SKM-1 (cell line): Measurements from ENCODE around the gene SLC11A1.
A peak's percentile ranks its signal among the peaks of the same experiment; 100 is the strongest.

Source experiments
- DNase-seq: peaks from one replicate; lab custom pipeline; 2025; ENCODE audit not compliant: unreplicated experiment; lab: John Stamatoyannopoulos, UW

SLC11A1 gene

GRCh38 chr2:218366621-218367414, 15.3 kb upstream of the SLC11A1 start:
- no peak for DNase-seq

GRCh38 chr2:218367415-218368149, 14.5 kb upstream of the SLC11A1 start:
- DNase-seq, result peak; percentile 69

- no peak for DNase-seq
Observed at GRCh38 chr2:218368150-218368528, 13.9 kb upstream of the SLC11A1 start.

- DNase-seq, result no peak
Observed at GRCh38 chr2:218368621-218369153, 13.4 kb upstream of the SLC11A1 start.

GRCh38 chr2:218369330-218369729, 12.7 kb upstream of the SLC11A1 start:
- DNase-seq, result no peak

- peak; percentile 98 for DNase-seq
Observed at GRCh38 chr2:218370410-218371063, 11.5 kb upstream of the SLC11A1 start.

GRCh38 chr2:218371983-218372350, 10.1 kb upstream of the SLC11A1 start:
- DNase-seq, result no peak

GRCh38 chr2:218374795-218375194, 7.3 kb upstream of the SLC11A1 start:
- no peak for DNase-seq

GRCh38 chr2:218375212-218375611, 6.9 kb upstream of the SLC11A1 start:
- no peak for DNase-seq

- no peak for DNase-seq
Observed at GRCh38 chr2:218378053-218378452, 4.0 kb upstream of the SLC11A1 start.

- no peak for DNase-seq
Observed at GRCh38 chr2:218382785-218383184, 712 bp downstream of the SLC11A1 start.

- no peak for DNase-seq
Observed at GRCh38 chr2:218383892-218384519, 1.9 kb downstream of the SLC11A1 start.

- DNase-seq, result no peak
Observed at GRCh38 chr2:218384975-218385374, 2.9 kb downstream of the SLC11A1 start.

GRCh38 chr2:218386505-218387368, 4.7 kb downstream of the SLC11A1 start:
- DNase-seq, result no peak

GRCh38 chr2:218387369-218388194, 5.5 kb downstream of the SLC11A1 start:
- DNase-seq, result no peak

- no peak for DNase-seq
Observed at GRCh38 chr2:218389333-218390150, 7.5 kb downstream of the SLC11A1 start.

GRCh38 chr2:218391202-218391601, 9.1 kb downstream of the SLC11A1 start:
- DNase-seq, result no peak

GRCh38 chr2:218392459-218392858, 10.4 kb downstream of the SLC11A1 start:
- DNase-seq, result no peak
